Dedifferentiated amniotic fluid mesenchymal stem cell (primary cell): ENCODE measurements around the gene TECPR1.

Experiments
- DNase-seq: peaks from one replicate; pipeline ENCODE4 v3.0.0-alpha.2; 2016; ENCODE audit errors: extremely low spot score

TECPR1 gene, protein sequence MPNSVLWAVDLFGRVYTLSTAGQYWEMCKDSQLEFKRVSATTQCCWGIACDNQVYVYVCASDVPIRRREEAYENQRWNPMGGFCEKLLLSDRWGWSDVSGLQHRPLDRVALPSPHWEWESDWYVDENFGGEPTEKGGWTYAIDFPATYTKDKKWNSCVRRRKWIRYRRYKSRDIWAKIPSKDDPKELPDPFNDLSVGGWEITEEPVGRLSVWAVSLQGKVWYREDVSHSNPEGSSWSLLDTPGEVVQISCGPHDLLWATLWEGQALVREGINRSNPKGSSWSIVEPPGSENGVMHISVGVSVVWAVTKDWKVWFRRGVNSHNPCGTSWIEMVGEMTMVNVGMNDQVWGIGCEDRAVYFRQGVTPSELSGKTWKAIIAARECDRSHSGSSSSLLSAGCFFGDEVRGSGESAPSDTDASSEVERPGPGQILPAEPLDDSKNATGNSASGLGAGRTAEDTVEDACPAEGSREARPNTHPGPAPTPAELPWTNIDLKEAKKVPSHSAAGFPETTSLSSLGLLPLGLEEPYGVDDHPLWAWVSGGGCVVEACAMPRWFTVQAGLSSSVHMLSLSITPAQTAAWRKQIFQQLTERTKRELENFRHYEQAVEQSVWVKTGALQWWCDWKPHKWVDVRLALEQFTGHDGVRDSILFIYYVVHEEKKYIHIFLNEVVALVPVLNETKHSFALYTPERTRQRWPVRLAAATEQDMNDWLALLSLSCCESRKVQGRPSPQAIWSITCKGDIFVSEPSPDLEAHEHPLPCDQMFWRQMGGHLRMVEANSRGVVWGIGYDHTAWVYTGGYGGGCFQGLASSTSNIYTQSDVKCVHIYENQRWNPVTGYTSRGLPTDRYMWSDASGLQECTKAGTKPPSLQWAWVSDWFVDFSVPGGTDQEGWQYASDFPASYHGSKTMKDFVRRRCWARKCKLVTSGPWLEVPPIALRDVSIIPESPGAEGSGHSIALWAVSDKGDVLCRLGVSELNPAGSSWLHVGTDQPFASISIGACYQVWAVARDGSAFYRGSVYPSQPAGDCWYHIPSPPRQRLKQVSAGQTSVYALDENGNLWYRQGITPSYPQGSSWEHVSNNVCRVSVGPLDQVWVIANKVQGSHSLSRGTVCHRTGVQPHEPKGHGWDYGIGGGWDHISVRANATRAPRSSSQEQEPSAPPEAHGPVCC

DNA sequence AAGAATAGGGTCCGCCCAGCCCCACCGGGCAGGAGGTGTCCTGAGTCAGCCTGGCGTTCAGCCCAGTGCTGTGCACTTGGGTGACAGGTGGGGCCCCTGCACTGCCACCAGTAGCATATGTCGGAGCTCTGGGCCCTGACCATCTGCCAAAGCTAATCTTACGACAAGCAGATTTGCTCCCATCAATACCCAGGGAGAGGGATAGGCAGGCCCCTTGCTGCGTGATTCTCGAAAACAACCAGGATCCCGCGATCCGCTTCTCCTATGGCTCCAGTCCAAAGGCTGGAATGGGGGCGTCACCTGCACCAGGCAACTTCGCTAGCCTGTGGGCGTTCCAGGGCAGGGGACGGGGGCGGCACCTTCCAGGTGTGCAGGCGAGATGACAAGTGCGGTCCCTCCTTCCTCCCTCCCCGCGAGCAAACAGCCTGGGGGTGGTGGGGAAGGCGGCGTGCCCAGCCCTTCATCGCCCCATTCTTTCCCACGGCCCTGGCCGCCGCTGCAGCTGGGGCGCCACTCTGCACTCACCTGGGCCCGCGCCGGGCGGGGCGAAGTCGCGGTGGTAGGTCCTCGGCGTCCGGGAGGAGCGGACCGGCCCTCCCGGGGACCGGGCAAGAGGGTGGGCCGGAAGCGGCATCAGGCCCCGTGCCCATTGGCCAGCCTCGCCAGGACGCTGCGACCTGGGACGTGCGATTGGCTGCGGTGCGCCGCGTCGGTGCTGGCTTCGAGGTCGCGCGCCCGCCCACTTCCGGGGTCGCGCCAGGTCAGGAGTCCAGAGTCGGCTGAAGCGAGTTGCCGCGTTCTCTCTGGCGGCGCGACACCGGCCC, at the start of gene TECPR1:
TSS of gene TECPR1 (minus strand) at position 632 of the 824 bp plus-strand sequence. CDS start 6,086 bp downstream, outside the sequence.
- DNase-seq, result peak; percentile 88

DNA sequence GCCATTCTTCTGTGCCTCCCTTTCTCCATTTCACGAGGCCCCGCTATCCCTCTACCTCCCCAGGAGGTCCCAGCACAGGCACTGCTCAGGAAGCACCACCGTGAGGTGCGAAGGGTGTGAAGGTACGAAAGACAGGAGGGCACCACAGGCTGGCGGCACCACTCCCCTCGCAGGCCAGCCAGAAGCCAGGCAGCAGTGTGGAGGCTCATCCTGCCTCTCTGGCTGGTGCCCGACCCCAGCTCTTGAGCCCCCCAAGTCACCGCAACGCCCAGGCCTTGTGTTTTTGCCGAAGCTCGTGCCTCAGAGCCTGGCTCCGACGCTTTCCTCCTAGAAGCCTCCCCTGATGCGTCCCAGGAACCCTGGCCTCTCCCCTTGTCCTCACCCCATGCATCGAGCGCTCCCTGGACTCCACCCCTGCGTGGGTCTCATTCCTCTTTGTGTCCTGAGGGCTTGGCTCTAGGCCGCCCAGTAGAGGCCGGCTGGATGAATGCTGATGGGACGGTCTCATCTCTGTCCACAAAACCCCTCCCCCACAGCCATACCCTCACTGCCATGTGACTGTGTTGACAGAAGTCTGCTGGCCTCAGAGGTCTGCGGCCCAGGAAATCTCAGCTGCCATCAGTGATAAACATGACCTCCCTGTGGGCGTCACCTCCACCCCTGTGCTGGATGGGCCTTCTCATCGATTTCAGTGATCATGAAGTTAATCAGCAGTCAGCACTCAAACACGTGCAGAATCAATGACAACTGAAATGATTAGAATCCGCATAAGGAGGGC, 48.8 kb upstream of the TECPR1 start:
- DNase-seq, result no peak

DNA sequence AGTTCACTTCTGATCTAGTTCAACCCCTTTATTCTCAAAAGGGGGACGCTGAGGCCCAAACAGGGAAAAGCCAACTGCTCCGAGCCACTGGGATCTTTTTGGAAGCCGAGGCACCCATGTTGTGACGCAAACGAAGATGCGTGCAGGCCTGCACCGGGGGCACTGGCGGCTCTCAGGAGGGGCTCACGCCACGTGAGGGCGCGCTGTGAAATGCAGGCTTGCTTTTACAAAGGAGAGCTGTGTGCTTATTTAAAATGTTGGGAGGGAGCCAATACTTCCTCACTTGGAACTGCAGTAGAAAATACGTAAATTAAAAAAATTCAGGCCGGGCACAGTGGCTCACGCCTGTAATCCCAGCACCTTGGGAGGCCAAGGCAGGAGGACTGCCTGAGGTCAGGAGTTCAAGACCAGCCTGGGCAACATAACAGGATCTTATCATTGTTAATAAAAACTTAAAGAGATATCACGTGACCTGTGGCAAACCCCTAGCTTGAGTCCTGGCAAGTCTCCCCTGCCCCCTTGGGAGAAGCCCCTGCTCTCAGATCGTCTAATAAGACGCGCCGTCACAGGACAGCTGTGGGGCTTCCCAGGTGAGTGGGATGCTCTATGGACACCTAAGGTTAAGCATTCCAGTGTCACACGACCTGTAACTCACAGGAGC, 45.7 kb upstream of the TECPR1 start:
- no peak for DNase-seq

DNA sequence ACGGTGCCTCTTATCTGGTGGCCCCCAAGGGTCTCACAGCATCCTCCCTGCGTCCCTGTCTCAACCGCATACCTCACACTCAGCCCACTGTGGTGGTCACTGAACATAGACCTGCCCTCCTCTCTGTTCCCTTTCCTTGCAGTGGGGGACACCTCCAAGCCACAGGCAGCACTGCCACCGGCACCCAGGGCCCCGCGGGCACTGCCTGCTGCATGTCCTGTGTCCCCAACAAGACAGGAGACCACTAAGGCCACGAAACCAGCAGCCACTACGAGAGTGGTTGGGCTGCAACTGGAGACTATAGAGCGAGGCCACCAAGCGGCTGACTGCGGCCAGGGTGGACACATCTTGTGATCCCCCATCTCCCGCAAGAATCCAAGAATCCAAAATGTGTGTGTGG, 44.8 kb upstream of the TECPR1 start:
- no peak for DNase-seq

DNA sequence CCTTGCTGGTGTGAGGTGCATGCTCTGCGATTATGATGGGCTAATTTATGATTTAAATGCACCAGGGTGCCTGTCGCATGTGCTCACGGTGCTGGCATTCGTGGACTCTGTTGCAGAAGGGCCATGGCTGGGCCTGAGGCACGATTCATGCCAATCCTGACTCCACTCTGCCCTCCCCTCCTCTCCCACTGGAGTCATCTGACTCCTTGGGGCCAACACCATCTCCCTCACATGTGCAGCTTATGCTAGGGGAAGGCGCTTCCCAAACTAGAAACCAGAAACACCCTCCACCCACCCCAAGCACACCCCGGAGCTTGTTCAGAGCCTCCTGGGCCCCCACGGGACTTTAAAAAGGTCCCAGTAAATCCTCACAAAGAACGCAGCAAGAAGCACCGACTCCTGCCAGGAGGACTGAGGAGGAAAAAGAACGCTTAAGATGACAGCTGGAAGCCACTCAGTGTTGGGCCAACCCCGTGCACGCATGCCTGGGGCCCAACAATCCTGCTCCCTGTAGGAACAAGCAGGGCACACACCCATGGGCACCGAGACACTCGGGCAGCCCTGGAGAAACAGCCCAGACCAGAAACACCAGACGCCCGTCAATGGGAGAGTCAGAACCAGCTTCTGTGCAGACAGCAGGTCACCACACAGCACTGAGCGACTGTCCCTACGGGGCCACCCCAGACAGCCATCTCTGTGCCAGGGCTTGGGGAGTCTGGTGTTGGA, 43.6 kb upstream of the TECPR1 start:
- DNase-seq, result no peak

DNA sequence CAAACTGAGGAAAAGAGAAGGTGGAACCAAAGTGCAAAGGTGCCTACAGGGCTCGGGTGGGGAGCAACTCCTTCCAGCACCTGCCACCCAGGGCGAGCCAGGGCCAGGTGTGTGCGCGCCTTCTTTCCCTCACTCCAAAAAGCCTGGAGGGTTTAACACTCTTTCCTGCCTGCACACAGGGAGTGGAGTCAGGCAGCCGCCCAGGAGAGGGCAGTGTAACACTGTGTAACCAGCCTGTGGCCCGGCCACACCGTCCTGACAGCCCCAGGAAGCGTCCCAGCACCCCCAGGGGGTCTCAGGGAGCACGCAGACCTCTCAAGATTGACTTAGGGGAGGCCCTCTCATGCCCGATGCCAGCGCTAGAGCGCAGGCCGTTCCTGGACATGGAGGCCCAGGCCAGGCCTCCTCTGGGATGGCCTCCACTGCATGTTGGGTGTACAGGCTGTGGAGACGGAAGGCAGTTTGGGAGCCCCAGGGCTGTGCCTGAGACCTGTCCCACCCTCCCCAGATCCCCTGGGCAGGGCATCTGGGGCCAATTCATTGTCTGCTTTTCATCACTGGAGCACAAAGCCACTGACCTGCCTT, 42.9 kb upstream of the TECPR1 start:
- no peak for DNase-seq

DNA sequence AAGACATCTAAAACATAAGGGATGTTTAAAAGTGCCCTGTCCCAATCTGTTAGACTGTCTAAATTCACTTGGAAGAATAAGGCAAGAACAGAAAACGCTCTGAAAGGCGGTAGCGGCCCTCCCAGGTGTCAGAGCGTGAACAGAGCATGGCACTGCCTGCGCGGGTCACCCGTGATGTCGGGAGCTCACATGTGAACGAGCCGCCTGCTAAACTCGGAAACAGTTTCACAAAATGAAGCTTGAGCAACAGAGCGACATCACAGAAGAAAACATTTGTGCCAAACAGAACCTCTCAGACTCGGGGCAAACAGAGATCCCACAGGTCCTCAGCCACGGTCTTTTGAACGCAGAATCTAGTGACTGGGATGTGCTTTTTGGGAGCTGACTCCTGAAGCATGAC, 42.3 kb upstream of the TECPR1 start:
- DNase-seq, result no peak

DNA sequence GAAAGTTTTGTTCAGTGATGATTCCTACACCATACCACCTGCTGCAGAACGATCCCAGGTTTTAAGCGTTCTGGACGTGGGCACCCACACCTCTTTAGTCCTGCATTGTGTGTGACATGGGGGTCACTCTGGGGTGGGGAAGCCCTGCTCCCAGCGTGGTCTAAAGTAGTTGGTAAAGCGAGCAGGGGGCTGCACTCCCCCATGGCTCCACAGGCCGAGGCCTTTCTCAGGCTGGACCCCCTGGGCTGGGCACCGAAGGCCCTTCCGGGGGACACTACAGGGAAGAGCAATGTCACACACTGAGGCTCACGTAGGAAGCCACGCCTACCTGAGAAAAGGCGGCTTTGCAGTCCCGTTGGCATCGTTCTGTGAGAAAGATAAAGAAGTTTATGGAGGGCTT, 41.7 kb upstream of the TECPR1 start:
- no peak for DNase-seq

DNA sequence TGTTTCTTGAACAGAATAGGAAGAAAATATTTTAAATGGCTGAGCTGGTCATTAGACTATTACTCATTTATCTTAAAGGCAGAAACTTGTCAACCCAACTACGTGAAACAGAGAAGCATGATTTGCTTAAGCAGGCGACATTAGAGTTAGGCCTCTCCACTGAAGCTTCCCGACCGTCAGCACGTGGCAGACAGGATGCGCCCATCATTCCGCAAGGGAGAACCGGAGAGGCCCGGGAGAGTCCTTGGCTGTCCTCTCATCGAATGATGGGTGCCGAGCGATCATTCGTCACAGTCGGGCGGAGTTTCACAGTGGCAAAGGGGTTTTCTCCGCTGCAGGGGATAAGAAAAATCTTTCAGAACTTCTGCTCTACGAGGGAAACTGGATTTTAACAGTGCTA, 41.2 kb upstream of the TECPR1 start:
- DNase-seq, result no peak

DNA sequence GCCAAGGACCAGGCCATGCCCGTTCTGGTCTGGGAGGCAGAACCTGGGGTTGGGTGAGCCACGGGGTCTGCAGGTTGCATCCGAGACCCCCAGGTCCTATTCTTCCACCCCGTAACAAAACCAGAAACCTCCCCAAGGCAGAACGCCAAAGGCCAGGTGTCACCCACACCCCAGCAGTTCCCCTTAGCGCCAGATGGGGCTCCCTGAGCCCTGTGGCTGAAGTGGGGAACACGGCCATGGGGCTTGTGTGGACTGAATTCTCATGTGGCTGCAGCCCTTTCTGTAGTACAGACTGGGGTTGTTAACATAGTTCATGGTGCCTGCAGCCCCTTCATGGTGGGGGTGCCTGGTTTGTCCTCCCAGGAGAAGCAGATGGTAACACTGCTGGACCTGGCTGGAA, 39.7 kb upstream of the TECPR1 start:
- DNase-seq, result no peak

DNA sequence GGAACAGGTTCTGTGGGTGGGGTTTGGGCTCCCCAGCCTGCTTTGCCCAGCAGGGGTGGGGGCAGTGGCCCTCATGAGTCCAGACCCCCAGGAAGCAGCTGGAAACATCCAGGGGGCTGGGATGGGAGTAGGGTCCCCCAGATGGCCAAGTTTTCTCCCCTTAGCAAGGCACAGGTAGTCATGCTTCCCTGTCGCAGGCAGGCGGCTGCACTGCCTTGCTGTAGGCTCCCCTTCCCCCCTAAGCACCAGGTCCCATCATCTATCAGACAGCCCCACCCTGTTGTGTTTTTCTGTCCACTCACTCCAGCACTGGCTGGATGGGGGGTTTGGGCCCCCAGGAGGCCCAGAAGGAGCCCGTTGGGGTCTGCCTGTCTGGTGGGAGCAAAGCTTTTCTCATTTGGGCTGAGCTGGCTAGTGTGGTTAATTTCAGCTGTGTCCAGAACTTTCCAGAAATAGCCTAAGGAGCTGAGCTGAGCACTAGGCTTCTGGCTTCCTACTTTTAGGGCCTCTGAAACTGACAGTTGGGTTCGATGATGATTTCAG, 37.4 kb upstream of the TECPR1 start:
- no peak for DNase-seq

DNA sequence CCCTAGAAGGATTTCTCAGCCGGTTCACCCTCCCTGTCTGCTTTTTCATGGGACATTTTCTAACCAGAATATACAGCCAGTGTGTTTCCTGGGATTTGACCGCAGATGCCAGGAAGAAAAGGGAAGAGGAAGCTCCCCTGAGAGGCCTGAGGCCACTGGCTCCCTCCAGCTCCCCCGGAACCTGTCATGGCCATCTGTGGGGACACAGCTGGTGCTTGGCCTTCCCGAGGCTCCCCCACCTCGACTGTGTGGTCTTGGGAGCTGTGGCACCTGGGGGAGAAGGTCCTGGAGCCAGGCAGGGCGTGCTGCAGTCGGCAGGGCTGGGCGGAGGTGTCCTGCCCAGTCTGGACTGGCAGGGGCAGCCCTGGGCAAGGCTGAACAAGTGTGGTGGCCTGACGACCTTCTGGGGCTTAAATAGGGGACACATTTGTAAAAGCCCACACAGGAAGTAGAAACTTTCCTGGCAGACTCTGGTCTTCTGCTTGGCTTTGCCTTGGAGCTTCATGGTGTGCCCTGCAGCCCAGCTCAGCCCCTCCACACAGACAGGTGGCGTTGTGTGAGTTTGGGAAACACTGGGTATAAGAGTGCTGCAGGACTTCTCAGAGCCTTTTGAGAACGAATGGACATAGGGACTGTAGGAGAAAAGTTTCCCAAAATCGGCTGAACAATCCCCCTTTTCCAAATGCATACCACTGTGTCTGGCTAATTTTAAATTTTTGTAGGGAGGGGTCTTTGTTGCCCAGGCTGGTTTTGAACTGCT, 36.2 kb upstream of the TECPR1 start:
- no peak for DNase-seq

DNA sequence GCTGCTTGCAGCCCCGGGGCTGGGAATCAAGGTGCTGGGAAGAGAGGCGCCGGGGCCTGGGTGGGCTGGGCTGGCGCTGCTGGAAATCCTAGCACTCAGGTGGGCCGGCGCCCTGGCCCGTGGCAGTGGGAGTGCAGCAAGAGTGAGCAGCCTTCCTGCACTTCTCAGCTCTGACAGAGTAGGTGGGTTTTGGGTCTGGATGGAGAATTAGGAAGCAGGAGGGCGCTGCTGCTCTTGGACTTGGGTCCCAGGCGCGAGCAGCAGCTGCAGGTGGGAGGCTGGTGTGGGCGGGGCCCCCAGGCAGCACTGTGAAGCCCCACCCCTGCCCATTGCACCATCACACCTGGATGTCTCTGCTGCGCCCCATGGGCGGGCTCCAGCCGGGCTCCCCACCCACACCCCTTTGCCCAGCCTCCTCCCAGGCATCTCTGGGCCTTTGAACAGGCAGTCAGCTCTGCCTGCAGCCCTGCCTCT, 35.5 kb upstream of the TECPR1 start:
- no peak for DNase-seq

DNA sequence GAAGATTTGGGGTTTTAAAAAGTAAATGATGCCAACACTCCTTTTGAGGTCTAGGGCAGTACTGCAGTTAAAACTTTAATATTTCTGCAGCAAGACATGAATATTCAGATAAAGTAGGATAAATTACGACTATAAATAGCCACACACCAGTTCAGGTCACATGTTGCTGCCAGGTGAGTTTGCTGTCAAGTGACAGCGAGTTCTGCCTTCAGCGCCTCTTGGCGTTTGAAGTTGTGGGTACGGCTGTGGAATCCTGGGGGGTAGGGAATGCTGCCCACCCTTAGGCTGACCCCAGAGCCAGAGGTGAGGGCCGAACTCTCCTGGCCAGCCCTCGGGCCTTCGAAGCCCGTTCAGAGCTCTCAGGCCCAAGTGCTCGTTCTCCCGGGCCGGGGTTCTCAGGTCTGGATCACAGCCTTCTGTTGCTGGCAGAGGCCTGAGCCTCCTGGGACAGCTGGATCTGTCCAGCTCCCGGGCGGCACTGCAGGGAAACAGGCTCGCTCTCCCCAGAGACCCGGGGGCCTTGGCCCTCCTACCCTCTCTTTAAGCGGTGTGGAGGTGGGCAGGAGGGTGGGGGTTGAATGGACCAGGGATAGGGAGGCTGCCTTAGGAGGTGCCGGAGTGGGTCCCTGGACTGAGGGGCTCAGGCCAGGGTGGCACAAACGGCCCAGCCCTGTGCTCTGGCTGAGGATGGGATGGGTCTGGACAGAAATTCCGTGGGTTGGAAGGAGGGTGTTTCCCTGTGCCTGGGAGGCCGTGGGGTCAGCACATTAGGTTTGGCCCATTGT, 34.9 kb upstream of the TECPR1 start:
- no peak for DNase-seq

DNA sequence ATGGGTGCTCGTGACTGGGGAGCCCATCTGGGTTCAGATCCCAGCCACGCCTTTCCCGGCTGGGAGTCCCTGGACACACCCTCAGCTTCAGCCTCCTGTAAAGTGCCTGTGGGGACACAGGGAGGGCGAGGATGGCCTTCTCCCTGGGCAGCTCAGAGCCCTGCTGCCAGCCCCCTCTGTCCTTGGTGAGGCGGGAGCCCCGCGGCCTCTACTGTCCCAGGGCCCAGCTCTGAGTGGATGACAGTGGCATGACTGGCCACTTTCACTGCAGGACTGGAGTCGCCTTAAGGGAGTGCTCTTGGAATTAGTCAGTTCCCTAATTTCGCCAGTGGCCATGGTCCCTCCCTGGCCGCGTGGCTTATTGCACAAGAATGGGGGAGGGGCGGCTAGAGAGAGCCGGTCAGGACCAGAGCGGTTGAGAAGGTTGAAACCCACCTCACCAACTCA, 34.1 kb upstream of the TECPR1 start:
- peak; percentile 71 for DNase-seq

DNA sequence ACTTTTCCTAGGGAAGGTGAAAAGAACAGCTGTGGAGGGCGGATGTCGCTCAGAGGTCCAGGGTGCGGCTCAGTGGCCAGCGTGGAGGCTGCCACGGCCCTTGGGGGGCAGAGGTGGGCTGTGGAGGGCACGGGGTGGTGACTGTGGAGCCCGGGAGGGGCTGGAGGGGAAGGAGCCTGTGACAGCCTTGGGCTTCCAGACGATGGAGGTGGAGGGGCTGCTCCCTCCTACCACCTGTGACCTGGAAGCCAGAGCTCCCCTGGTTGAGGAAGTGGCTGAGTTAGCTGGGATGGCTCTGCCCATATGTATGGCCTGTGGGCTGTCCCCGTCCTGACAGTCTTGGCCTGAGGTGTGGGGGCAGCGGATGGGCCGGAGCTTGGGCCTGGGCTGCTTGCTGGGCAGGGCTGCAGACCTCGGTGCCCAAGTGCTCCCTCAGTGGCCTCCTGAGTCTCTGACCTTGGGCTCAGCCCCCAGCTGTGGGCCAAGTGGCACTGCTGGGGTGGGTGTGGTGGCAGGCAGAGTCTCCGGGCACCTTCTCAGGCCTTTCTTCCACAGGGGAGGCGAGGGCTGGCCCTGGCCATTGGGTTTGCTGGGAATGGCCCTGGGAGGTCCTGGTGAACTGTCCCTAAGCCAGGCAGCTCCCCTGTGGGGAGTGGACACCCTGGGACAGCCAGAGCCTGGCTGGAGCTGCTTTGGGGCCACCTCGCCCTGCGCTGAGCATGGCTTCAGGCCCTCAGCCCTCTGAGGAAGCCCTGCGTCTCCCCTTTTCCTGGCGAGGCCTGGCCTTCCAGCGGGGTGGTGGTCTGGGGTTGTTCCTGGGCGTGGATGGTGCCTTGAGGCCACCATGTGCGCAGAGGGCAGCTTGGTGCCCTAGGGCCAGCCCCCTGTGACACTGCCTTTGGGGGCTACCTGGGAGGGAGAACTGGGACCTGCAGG, 33.4 kb upstream of the TECPR1 start:
- no peak for DNase-seq
